HG02571 (cell line): ENCODE data around the gene XIST.
"Not testable (repeated sequence)": the region's sequence is repeated elsewhere in the genome, so short reads cannot be mapped to it uniquely, and the experiment has no call there.

Experiments
- ATAC-seq: cut with Tn5 transposase; IDR thresholded peaks from one replicate; pipeline ENCODE4 v1.9.1; 2021; ENCODE audit warnings: mild to moderate bottlenecking, moderate library complexity; ENCODE audit not compliant: unreplicated experiment

XIST gene

DNA sequence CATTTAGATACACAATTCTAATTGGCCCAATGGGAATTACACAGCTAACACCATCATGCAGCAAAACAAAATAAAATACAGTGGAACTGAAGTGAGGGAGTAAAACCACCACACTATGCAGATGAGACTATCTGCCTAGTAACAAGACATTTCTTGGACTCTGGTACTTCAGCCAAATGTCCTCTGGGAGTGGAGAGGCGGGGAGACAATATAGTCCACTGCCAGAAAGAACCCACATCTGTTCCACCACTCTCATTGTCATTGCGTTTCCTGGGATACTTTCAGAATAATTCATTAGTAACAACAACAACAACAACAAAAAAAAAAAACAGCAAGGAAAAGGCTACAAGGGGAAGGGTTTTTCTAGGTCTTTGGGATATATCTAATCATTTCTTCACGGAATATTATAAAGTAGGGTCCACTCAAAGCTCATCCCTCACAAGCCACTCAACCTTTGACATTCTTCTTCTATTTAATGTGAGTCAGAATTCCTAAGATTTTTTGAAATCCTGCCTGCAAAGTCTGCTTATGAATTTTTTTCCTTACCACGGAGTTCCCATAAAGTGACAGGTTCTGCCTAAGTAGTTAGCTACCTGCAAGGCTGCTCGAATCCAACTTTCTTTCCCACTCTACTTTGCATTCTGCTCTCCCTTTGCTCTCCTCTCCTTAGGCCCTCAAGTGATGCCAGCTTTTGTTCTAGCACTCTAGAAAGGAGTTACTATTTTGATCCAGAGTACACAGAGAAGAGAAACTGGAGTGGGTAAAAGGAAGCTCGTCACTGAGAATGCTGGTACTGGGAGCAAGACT is 34.9 kb downstream of the XIST start:
- ATAC-seq, result no peak

DNA sequence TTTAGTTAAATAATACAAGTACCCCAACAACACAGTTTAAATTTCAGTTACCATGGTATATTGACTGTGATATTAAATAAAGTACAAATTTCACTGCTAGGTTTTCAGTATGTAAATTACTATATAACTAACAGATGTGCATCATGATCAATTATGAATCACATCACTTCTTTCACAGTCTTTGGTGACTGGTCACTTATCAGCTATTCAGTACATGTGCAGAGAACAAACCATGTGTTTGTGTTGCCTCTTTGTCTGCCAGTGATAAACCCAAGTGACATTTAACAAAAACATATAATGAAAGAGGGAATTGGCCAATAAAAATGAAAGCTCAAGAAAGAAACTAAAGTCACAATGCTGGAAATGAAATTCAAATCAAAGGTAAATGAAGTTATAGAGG is 40.3 kb downstream of the XIST start:
- no peak for ATAC-seq

DNA sequence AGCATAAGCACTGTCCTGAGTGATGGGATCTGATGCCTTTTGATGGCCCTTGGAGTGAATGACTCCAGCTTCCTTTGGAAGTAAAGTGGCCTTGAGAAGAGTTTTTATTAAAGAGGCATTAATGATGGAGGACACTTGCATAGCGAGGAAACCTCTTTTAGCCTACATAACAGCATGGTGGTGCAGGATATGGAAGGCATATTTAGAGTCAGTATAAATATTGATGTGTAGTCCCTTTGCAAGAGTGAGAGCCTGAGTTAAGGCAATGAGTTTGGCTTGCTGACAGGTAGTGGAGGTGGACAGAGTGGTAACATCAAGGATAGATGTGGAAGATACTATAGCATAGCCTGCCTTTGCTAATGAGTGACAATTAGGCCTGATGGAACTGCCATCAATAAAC is 48.4 kb downstream of the XIST start:
- ATAC-seq, result not testable (repeated sequence)

DNA sequence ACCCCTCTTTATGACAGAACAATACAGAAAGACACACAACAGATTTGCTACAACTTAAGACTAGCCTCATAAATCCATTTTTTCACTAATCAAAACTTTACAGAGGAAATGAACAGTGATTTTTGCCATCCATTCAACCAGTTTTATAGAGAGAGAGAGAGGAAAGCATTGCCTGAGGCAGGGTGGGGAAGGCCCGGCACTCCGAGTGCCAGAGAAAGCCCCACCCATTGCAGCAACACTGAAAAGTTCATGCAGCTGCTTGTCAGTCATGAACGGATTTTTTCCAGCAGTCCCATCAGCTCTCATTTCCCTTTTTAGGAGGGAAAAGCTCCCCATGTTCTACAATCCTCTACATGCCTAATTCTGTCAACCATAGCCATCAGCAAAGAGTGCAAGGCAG is 52.6 kb downstream of the XIST start:
- ATAC-seq, result no peak

DNA sequence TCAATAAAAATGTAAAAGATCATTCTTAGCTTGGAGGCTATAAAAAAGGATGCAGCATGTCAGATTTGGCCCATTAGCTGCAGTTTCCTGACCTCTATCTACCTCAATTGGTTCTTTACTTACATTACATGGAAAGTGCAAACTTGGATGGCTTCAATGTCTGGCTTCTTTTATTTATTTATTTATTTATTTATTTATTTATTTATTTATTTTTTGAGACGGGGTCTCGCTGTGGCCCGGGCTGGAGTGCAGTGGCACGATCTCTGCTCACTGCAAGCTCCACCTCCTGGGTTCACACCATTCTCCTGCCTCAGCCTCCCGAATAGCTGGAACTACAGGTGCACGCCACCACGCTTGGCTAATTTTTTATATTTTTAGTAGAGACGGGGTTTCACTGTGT is 60.0 kb downstream of the XIST start:
- ATAC-seq, result not testable (repeated sequence)

DNA sequence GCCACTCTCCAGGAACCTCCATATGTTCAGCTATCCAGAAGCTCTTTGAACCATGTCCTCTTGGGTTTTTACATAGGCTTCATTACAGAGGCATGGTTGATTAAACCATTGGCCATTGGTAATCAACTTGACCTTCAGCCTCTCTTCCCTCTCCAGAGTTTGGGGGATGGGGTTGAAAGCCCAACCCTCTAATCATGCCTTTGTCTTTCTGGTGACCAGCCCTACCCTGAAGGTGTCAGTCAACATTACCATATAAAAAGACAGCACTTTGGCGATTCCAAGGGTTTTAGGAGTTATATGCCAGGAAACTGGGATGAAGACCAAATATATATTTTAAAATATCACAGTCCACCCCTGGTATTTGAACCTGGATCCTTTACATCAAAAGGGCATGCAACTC is 67.0 kb downstream of the XIST start:
- no peak for ATAC-seq
